ENCODE data around the gene SLIT2.

- no peak for TF ChIP-seq CTCF (conservative IDR thresholded peaks at IDR 0.05; ENCODE audit: low read length)
- no peak for TF ChIP-seq EZH2phosphoT487 (IDR thresholded peaks at IDR 0.05; ENCODE audit: borderline replicate concordance, low read depth, low read length)
Measured at GRCh38 chr4:20203508-20203907, 48.2 kb upstream of the SLIT2 start.
